HepG2 (cell line): Measurements from ENCODE around the gene UBR3. TPM values are rescaled to one million over a fixed set of nuclear protein-coding genes. Genes with fewer than 3 reads are reported as not detected.

Source experiments
- AHR ChIP-seq: IDR thresholded peaks from 2 replicates; pipeline ENCODE4 v1.6.1; 2018; ENCODE audit warnings: missing genetic modification reagents, missing compliant biosample characterization
- ATF7 ChIP-seq, 2 experiments: fragments of 450-650 bp in 1 of 2; sonication (generic) in 1 of 2; formaldehyde crosslinking in 1 of 2; IDR thresholded peaks; 2 replicates each; pipeline versions ENCODE4 v1.4.0 to v1.6.1; 2016 to 2020; ENCODE audit warnings: antibody characterized with exemption in 1 of 2, mild to moderate bottlenecking in 1 of 2, missing genetic modification reagents in 1 of 2
- CCAR2 ChIP-seq: fragments of 200-400 bp; formaldehyde crosslinking; optimal IDR thresholded peaks from 2 replicates; pipeline ENCODE3; 2018; ENCODE audit warnings: low read depth, mild to moderate bottlenecking, low read length, moderate library complexity
- CEBPG ChIP-seq: IDR thresholded peaks from 2 replicates; pipeline ENCODE4 v1.6.1; 2016
- CREB1 ChIP-seq, 2 experiments: fragments of 450-650 bp in 1 of 2; IDR thresholded peaks; 2 replicates each; pipeline ENCODE4 v1.6.1; 2016 to 2017; ENCODE audit warnings: control low read depth in 1 of 2, mild to moderate bottlenecking in 1 of 2, missing compliant biosample characterization in 1 of 2, missing genetic modification characterization in 1 of 2
- ELF3 ChIP-seq: IDR thresholded peaks from 2 replicates; pipeline ENCODE4 v1.6.1; 2016; ENCODE audit warnings: missing genetic modification reagents, missing compliant biosample characterization
- FOXJ3 ChIP-seq: sonication (generic); formaldehyde crosslinking; IDR thresholded peaks from 2 replicates; pipeline ENCODE4 v1.4.0; 2020; ENCODE audit warnings: missing genetic modification reagents, mild to moderate bottlenecking, borderline replicate concordance
- HOXA5 ChIP-seq: sonication (generic); formaldehyde crosslinking; IDR thresholded peaks from 2 replicates; pipeline ENCODE4 v1.4.0; 2020; ENCODE audit warnings: missing genetic modification reagents
- IKZF4 ChIP-seq: sonication (generic); formaldehyde crosslinking; IDR thresholded peaks from 2 replicates; pipeline ENCODE4 v1.5.1; 2020; ENCODE audit warnings: borderline replicate concordance, mild to moderate bottlenecking, low read depth, missing genetic modification reagents; ENCODE audit errors: not compliant biosample characterization
- MXI1 ChIP-seq: IDR thresholded peaks from 3 replicates; pipeline ENCODE4 v1.6.1; 2012; ENCODE audit warnings: low read depth, low read length, inconsistent platforms, borderline replicate concordance
- NFKBIZ ChIP-seq: IDR thresholded peaks from 2 replicates; pipeline ENCODE4 v1.6.1; 2018; ENCODE audit warnings: missing genetic modification reagents, missing compliant biosample characterization
- PCBP2 ChIP-seq: fragments of 200-400 bp; formaldehyde crosslinking; optimal IDR thresholded peaks from 2 replicates; pipeline ENCODE3; 2018; ENCODE audit warnings: low read length, low read depth; ENCODE audit not compliant: poor library complexity, severe bottlenecking
- ZNF761 ChIP-seq: sonication (generic); formaldehyde crosslinking; conservative IDR thresholded peaks from 2 replicates; pipeline ENCODE4 v1.4.0; 2020; ENCODE audit warnings: mild to moderate bottlenecking, missing genetic modification reagents
- polyA plus RNA-seq, 8 experiments: library from polyadenylated mRNA; depleted of rRNA in 3 of 8; stranded (reverse) in 7 of 8; unstranded in 1 of 8; fragments of >200 nt; fragmentation: Illumina TruSeq in 4 of 8; extraction: Trizol in 4 of 8; gene quantifications; 2 replicates each; pipeline versions ENCODE4 v1.2.1 to v1.2.3, GENCODE V29; 2011 to 2016; ENCODE audit warnings: low read depth in 4 of 8, missing spikeins in 1 of 8, mixed read lengths in 1 of 8; ENCODE audit not compliant: insufficient read depth in 1 of 8
- total RNA-seq, 5 experiments: library from RNA; depleted of rRNA; stranded (reverse); fragments of >200 nt; fragmentation: Illumina TruSeq; extraction: Trizol; gene quantifications; 2 replicates each; pipeline ENCODE4 v1.2.3, GENCODE V29; 2016; ENCODE audit warnings: low read depth in 1 of 5
- TF ChIP-seq, protein P1 (sequence below): fragments of 450-650 bp; IDR thresholded peaks from 2 replicates; pipeline ENCODE4 v1.6.1; 2017; ENCODE audit warnings: mild to moderate bottlenecking
- TF ChIP-seq, protein P2 (sequence below): sonication (generic); formaldehyde crosslinking; IDR thresholded peaks from 2 replicates; pipeline ENCODE4 v1.5.0; 2020; ENCODE audit warnings: mild to moderate bottlenecking, missing genetic modification reagents
- TF ChIP-seq, protein P3 (sequence below): sonication (generic); formaldehyde crosslinking; IDR thresholded peaks from 2 replicates; pipeline ENCODE4 v1.5.1; 2020; ENCODE audit warnings: missing genetic modification reagents, mild to moderate bottlenecking, borderline replicate concordance
- TF ChIP-seq, protein P4 (sequence below): sonication (generic); formaldehyde crosslinking; IDR thresholded peaks from 2 replicates; pipeline ENCODE4 v1.5.1; 2020; ENCODE audit warnings: missing genetic modification reagents, mild to moderate bottlenecking, borderline replicate concordance
- TF ChIP-seq, protein P5 (sequence below): sonication (generic); formaldehyde crosslinking; IDR thresholded peaks from 2 replicates; pipeline ENCODE4 v1.8.1; 2023; ENCODE audit warnings: mild to moderate bottlenecking, missing genetic modification reagents

Gene UBR3
- total and polyA plus RNA-seq, 2 of the 13 experiments (the other 11 are each of a cell fraction or from before 2014, with no cell fraction given) = 15.1 to 28.0 TPM

DNA sequence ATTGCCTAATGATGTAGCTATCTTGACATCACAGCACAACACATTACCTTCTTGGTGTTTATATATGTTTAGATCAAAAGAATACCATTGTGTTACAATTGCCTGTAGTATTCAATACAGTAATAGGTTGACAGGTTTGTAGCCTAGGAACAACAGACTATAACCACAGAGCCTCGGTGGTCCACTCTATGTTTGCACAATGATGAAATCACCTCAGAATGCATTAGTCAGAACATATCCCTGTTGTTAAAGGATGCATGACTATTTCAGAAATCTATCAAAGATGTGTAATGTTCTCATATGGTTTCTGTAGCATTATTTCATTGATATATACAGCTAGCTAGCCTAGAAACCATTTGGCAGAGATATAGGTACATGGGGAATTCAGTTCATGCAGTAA lies 11.4 kb upstream of the UBR3 start (continued):
- TF ChIP-seq, protein P1, sequence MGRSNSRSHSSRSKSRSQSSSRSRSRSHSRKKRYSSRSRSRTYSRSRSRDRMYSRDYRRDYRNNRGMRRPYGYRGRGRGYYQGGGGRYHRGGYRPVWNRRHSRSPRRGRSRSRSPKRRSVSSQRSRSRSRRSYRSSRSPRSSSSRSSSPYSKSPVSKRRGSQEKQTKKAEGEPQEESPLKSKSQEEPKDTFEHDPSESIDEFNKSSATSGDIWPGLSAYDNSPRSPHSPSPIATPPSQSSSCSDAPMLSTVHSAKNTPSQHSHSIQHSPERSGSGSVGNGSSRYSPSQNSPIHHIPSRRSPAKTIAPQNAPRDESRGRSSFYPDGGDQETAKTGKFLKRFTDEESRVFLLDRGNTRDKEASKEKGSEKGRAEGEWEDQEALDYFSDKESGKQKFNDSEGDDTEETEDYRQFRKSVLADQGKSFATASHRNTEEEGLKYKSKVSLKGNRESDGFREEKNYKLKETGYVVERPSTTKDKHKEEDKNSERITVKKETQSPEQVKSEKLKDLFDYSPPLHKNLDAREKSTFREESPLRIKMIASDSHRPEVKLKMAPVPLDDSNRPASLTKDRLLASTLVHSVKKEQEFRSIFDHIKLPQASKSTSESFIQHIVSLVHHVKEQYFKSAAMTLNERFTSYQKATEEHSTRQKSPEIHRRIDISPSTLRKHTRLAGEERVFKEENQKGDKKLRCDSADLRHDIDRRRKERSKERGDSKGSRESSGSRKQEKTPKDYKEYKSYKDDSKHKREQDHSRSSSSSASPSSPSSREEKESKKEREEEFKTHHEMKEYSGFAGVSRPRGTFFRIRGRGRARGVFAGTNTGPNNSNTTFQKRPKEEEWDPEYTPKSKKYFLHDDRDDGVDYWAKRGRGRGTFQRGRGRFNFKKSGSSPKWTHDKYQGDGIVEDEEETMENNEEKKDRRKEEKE = no peak
- TF ChIP-seq NFKBIZ (no peak), HOXA5 (CRISPR knock-in tag) (no peak), CCAR2 (no peak), ELF3 (CRISPR knock-in tag) (no peak), ZNF761 (CRISPR knock-in tag) (no peak), CEBPG (CRISPR knock-in tag) (peak; percentile 58; the same call in 1 of the 2 replicates), PCBP2 (no peak), ATF7 (IDR thresholded peaks at IDR 0.05) (peak; percentile 25; the same call in 1 of the 2 replicates), ATF7 (CRISPR knock-in tag; IDR thresholded peaks at IDR 0.05) (no peak), MXI1 (no peak), AHR (no peak), FOXJ3 (CRISPR knock-in tag) (no peak), CREB1 (IDR thresholded peaks at IDR 0.05) (no peak), CREB1 (CRISPR knock-in tag; IDR thresholded peaks at IDR 0.05) (no peak), IKZF4 (CRISPR knock-in tag) (no peak)
- TF ChIP-seq, protein P2, sequence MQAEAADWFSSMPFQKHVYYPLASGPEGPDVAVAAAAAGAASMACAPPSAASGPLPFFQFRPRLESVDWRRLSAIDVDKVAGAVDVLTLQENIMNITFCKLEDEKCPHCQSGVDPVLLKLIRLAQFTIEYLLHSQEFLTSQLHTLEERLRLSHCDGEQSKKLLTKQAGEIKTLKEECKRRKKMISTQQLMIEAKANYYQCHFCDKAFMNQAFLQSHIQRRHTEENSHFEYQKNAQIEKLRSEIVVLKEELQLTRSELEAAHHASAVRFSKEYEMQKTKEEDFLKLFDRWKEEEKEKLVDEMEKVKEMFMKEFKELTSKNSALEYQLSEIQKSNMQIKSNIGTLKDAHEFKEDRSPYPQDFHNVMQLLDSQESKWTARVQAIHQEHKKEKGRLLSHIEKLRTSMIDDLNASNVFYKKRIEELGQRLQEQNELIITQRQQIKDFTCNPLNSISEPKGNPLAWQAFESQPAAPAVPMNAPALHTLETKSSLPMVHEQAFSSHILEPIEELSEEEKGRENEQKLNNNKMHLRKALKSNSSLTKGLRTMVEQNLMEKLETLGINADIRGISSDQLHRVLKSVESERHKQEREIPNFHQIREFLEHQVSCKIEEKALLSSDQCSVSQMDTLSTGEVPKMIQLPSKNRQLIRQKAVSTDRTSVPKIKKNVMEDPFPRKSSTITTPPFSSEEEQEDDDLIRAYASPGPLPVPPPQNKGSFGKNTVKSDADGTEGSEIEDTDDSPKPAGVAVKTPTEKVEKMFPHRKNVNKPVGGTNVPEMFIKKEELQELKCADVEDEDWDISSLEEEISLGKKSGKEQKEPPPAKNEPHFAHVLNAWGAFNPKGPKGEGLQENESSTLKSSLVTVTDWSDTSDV (CRISPR knock-in tag) = no peak
- TF ChIP-seq, protein P3, sequence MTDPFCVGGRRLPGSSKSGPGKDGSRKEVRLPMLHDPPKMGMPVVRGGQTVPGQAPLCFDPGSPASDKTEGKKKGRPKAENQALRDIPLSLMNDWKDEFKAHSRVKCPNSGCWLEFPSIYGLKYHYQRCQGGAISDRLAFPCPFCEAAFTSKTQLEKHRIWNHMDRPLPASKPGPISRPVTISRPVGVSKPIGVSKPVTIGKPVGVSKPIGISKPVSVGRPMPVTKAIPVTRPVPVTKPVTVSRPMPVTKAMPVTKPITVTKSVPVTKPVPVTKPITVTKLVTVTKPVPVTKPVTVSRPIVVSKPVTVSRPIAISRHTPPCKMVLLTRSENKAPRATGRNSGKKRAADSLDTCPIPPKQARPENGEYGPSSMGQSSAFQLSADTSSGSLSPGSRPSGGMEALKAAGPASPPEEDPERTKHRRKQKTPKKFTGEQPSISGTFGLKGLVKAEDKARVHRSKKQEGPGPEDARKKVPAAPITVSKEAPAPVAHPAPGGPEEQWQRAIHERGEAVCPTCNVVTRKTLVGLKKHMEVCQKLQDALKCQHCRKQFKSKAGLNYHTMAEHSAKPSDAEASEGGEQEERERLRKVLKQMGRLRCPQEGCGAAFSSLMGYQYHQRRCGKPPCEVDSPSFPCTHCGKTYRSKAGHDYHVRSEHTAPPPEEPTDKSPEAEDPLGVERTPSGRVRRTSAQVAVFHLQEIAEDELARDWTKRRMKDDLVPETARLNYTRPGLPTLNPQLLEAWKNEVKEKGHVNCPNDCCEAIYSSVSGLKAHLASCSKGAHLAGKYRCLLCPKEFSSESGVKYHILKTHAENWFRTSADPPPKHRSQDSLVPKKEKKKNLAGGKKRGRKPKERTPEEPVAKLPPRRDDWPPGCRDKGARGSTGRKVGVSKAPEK = no peak
- TF ChIP-seq, protein P4, sequence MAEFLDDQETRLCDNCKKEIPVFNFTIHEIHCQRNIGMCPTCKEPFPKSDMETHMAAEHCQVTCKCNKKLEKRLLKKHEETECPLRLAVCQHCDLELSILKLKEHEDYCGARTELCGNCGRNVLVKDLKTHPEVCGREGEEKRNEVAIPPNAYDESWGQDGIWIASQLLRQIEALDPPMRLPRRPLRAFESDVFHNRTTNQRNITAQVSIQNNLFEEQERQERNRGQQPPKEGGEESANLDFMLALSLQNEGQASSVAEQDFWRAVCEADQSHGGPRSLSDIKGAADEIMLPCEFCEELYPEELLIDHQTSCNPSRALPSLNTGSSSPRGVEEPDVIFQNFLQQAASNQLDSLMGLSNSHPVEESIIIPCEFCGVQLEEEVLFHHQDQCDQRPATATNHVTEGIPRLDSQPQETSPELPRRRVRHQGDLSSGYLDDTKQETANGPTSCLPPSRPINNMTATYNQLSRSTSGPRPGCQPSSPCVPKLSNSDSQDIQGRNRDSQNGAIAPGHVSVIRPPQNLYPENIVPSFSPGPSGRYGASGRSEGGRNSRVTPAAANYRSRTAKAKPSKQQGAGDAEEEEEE (CRISPR knock-in tag) = no peak
- TF ChIP-seq, protein P5, sequence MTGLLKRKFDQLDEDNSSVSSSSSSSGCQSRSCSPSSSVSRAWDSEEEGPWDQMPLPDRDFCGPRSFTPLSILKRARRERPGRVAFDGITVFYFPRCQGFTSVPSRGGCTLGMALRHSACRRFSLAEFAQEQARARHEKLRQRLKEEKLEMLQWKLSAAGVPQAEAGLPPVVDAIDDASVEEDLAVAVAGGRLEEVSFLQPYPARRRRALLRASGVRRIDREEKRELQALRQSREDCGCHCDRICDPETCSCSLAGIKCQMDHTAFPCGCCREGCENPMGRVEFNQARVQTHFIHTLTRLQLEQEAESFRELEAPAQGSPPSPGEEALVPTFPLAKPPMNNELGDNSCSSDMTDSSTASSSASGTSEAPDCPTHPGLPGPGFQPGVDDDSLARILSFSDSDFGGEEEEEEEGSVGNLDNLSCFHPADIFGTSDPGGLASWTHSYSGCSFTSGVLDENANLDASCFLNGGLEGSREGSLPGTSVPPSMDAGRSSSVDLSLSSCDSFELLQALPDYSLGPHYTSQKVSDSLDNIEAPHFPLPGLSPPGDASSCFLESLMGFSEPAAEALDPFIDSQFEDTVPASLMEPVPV (CRISPR knock-in tag) = no peak
